WTC11 (cell line): ENCODE measurements around the gene EML4. TPM values are rescaled to one million over a fixed set of nuclear protein-coding genes. Genes with fewer than 3 reads are reported as not detected.

Source experiments
- ATAC-seq: fragments of 200-7000 bp; cut with Tn5 transposase; 2 replicates; pipeline ENCODE4 v1.10.0; 2021; ENCODE audit warnings: mild to moderate bottlenecking, moderate library complexity
- CTCF ChIA-PET: fragments of 300-600 bp; sonication (Branson Sonifier 250); formaldehyde crosslinking; loops from one replicate; lab custom pipeline; 2021; ENCODE audit warnings: antibody characterized with exemption; lab: Charles Lee
- POLR2A ChIA-PET: fragments of 350-600 bp; sonication (Branson Sonifier 250); formaldehyde crosslinking; loops from one replicate; lab custom pipeline; 2021; ENCODE audit warnings: antibody characterized with exemption; lab: Charles Lee
- DNase-seq: peaks from one replicate; pipeline ENCODE4 v3.0.0; 2021; ENCODE audit warnings: low spot score
- H3K27ac Mint-ChIP-seq: 2 replicates; pipeline ENCODE4 v1.8.0; 2021; ENCODE audit warnings: mixed read lengths
- H3K27me3 Mint-ChIP-seq: 2 replicates; pipeline ENCODE4 v1.8.0; 2021; ENCODE audit warnings: low read depth, mild to moderate bottlenecking, moderate library complexity, mixed read lengths
- H3K36me3 Mint-ChIP-seq: 2 replicates; pipeline ENCODE4 v1.8.0; 2021; ENCODE audit warnings: mixed read lengths
- H3K4me1 Mint-ChIP-seq: 2 replicates; pipeline ENCODE4 v1.8.0; 2022; ENCODE audit warnings: mixed read lengths
- H3K4me3 Mint-ChIP-seq: 2 replicates; pipeline ENCODE4 v1.8.0; 2021; ENCODE audit warnings: mild to moderate bottlenecking, moderate library complexity, mixed read lengths
- H3K9me3 Mint-ChIP-seq: 2 replicates; pipeline ENCODE4 v1.8.0; 2021; ENCODE audit warnings: mixed read lengths
- ARID4B ChIP-seq: sonication (generic); formaldehyde crosslinking; IDR thresholded peaks from 2 replicates; pipeline ENCODE4 v1.8.0; 2023; ENCODE audit warnings: missing genetic modification reagents, mild to moderate bottlenecking, borderline replicate concordance
- ATF2 ChIP-seq: sonication (generic); formaldehyde crosslinking; IDR thresholded peaks from 2 replicates; pipeline ENCODE4 v1.8.1; 2022; ENCODE audit warnings: low read depth, missing genetic modification reagents, borderline replicate concordance
- ATF3 ChIP-seq: sonication (generic); formaldehyde crosslinking; conservative IDR thresholded peaks from 2 replicates; pipeline ENCODE4 v1.8.1; 2022; ENCODE audit warnings: mild to moderate bottlenecking, missing genetic modification reagents
- CREB1 ChIP-seq: sonication (generic); formaldehyde crosslinking; IDR thresholded peaks from 2 replicates; pipeline ENCODE4 v1.8.0; 2023; ENCODE audit warnings: mild to moderate bottlenecking, missing genetic modification reagents
- E2F5 ChIP-seq: sonication (generic); formaldehyde crosslinking; IDR thresholded peaks from 2 replicates; pipeline ENCODE4 v1.8.1; 2022; ENCODE audit warnings: mild to moderate bottlenecking, moderate library complexity, missing genetic modification reagents
- ESRRA ChIP-seq: sonication (generic); formaldehyde crosslinking; IDR thresholded peaks from 2 replicates; pipeline ENCODE4 v1.8.1; 2022; ENCODE audit warnings: mild to moderate bottlenecking, missing genetic modification reagents, borderline replicate concordance
- FOXJ3 ChIP-seq: sonication (generic); formaldehyde crosslinking; IDR thresholded peaks from 2 replicates; pipeline ENCODE4 v1.9.0; 2021; ENCODE audit warnings: missing genetic modification reagents, mild to moderate bottlenecking, borderline replicate concordance
- FOXP4 ChIP-seq: sonication (generic); formaldehyde crosslinking; IDR thresholded peaks from 2 replicates; pipeline ENCODE4 v1.8.0; 2022; ENCODE audit warnings: mild to moderate bottlenecking, missing genetic modification reagents
- JAZF1 ChIP-seq: fragments of 250-450 bp; sonication (Bioruptor Pico); IDR thresholded peaks from 2 replicates; pipeline ENCODE4 v1.9.0; 2021; ENCODE audit warnings: moderate library complexity, mild to moderate bottlenecking, inconsistent platforms
- KAT7 ChIP-seq: sonication (generic); formaldehyde crosslinking; IDR thresholded peaks from 2 replicates; pipeline ENCODE4 v1.8.1; 2023; ENCODE audit warnings: missing genetic modification reagents, mild to moderate bottlenecking, borderline replicate concordance
- RORB ChIP-seq: fragments of 250-450 bp; sonication (Bioruptor Pico); IDR thresholded peaks from 2 replicates; pipeline ENCODE4 v1.9.0; 2021; ENCODE audit warnings: mild to moderate bottlenecking
- STAT6 ChIP-seq: sonication (generic); formaldehyde crosslinking; conservative IDR thresholded peaks from 2 replicates; pipeline ENCODE4 v1.8.1; 2023; ENCODE audit warnings: mild to moderate bottlenecking, low read depth, missing genetic modification reagents, moderate library complexity
- USF2 ChIP-seq: sonication (generic); formaldehyde crosslinking; IDR thresholded peaks from 2 replicates; pipeline ENCODE4 v1.8.1; 2023; ENCODE audit warnings: mild to moderate bottlenecking, missing genetic modification reagents, moderate library complexity
- ZNF219 ChIP-seq: sonication (generic); formaldehyde crosslinking; IDR thresholded peaks from 2 replicates; pipeline ENCODE4 v1.8.0; 2023; ENCODE audit warnings: missing genetic modification reagents, mild to moderate bottlenecking, borderline replicate concordance
- ZNF232 ChIP-seq: sonication (generic); formaldehyde crosslinking; IDR thresholded peaks from 2 replicates; pipeline ENCODE4 v1.8.0; 2022; ENCODE audit warnings: mild to moderate bottlenecking, missing genetic modification reagents
- ZNF396 ChIP-seq: fragments of 250-450 bp; sonication (Bioruptor Pico); IDR thresholded peaks from 2 replicates; pipeline ENCODE4 v1.8.0; 2021; ENCODE audit warnings: mild to moderate bottlenecking, moderate library complexity, borderline replicate concordance
- total RNA-seq: library from RNA; stranded (reverse); gene quantifications from 3 replicates; pipeline ENCODE4 v1.2.3, GENCODE V29; 2021
- TF ChIP-seq, protein P1 (sequence below): sonication (generic); formaldehyde crosslinking; IDR thresholded peaks from 2 replicates; pipeline ENCODE4 v1.8.1; 2023; ENCODE audit warnings: mild to moderate bottlenecking, missing genetic modification reagents
- TF ChIP-seq, protein P2 (sequence below): sonication (generic); formaldehyde crosslinking; IDR thresholded peaks from 2 replicates; pipeline ENCODE4 v1.8.1; 2023; ENCODE audit warnings: mild to moderate bottlenecking, missing genetic modification reagents, borderline replicate concordance

Gene EML4
- total RNA-seq, 1 experiment from 2014 or later: 89.9 TPM

DNA sequence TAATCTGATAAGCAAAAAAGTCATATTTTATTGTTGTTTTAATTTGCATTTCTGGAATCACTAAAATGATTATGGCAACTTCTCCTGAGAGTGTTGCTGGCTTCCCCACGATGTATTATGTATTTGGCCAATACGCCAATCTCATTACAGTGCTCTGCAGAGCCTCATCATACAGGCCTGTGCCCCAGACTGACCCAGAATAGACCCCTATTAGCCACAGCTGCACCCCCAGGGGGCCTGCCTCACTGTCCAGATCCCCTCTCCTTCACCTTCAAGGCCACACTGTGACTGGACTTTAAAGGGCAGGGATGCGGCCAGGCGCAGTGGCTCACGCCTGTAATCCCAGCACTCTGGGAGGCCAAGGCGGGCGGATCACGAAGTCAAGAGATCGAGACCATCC lies 209.3 kb downstream of the EML4 start:
- ChIA-PET POLR2A (no interaction called here), CTCF (no interaction called here)
- TF ChIP-seq, protein P1, sequence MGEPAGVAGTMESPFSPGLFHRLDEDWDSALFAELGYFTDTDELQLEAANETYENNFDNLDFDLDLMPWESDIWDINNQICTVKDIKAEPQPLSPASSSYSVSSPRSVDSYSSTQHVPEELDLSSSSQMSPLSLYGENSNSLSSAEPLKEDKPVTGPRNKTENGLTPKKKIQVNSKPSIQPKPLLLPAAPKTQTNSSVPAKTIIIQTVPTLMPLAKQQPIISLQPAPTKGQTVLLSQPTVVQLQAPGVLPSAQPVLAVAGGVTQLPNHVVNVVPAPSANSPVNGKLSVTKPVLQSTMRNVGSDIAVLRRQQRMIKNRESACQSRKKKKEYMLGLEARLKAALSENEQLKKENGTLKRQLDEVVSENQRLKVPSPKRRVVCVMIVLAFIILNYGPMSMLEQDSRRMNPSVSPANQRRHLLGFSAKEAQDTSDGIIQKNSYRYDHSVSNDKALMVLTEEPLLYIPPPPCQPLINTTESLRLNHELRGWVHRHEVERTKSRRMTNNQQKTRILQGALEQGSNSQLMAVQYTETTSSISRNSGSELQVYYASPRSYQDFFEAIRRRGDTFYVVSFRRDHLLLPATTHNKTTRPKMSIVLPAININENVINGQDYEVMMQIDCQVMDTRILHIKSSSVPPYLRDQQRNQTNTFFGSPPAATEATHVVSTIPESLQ: no peak
- TF ChIP-seq, protein P2, sequence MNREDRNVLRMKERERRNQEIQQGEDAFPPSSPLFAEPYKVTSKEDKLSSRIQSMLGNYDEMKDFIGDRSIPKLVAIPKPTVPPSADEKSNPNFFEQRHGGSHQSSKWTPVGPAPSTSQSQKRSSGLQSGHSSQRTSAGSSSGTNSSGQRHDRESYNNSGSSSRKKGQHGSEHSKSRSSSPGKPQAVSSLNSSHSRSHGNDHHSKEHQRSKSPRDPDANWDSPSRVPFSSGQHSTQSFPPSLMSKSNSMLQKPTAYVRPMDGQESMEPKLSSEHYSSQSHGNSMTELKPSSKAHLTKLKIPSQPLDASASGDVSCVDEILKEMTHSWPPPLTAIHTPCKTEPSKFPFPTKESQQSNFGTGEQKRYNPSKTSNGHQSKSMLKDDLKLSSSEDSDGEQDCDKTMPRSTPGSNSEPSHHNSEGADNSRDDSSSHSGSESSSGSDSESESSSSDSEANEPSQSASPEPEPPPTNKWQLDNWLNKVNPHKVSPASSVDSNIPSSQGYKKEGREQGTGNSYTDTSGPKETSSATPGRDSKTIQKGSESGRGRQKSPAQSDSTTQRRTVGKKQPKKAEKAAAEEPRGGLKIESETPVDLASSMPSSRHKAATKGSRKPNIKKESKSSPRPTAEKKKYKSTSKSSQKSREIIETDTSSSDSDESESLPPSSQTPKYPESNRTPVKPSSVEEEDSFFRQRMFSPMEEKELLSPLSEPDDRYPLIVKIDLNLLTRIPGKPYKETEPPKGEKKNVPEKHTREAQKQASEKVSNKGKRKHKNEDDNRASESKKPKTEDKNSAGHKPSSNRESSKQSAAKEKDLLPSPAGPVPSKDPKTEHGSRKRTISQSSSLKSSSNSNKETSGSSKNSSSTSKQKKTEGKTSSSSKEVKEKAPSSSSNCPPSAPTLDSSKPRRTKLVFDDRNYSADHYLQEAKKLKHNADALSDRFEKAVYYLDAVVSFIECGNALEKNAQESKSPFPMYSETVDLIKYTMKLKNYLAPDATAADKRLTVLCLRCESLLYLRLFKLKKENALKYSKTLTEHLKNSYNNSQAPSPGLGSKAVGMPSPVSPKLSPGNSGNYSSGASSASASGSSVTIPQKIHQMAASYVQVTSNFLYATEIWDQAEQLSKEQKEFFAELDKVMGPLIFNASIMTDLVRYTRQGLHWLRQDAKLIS (CRISPR knock-in tag): no peak
- TF ChIP-seq STAT6 (CRISPR knock-in tag): no peak
- no peak for TF ChIP-seq FOXJ3 (CRISPR knock-in tag)
- TF ChIP-seq RORB (CRISPR knock-in tag): no peak
- no peak for TF ChIP-seq FOXP4 (CRISPR knock-in tag)
- TF ChIP-seq ATF3 (CRISPR knock-in tag): no peak
- no peak for TF ChIP-seq USF2 (CRISPR knock-in tag)
- no peak for TF ChIP-seq CREB1 (CRISPR knock-in tag)
- TF ChIP-seq E2F5 (CRISPR knock-in tag): no peak
- TF ChIP-seq ZNF232 (CRISPR knock-in tag): no peak
- TF ChIP-seq ZNF396 (CRISPR knock-in tag): no peak
- TF ChIP-seq ATF2 (CRISPR knock-in tag): no peak
- no peak for TF ChIP-seq KAT7 (CRISPR knock-in tag)
- no peak for TF ChIP-seq JAZF1
- TF ChIP-seq ZNF219 (CRISPR knock-in tag): no peak
- no peak for TF ChIP-seq ESRRA (CRISPR knock-in tag)
- no peak for TF ChIP-seq ARID4B (CRISPR knock-in tag)
- ATAC-seq: no peak
- H3K27me3 Mint-ChIP-seq: no peaks in the 10 kb centered on the region
- H3K9me3 Mint-ChIP-seq: no peaks in the 10 kb centered on the region
- H3K36me3 Mint-ChIP-seq: no peaks in the 10 kb centered on the region
- no peak overlapping the region for H3K4me3 Mint-ChIP-seq
- no peak overlapping the region for H3K27ac Mint-ChIP-seq
- no peaks in the 10 kb centered on the region for H3K4me1 Mint-ChIP-seq
- DNase-seq: no peak
